Endothelial cell (in vitro differentiated cells): ENCODE data around the gene VPS35. TPM values are rescaled to one million over a fixed set of nuclear protein-coding genes. Genes with fewer than 3 reads are reported as not detected.

Experiments used
- DNase-seq: peaks from one replicate; pipeline ENCODE4 v3.0.0; 2021; ENCODE audit warnings: low spot score
- H3K27ac Mint-ChIP-seq: one replicate; pipeline ENCODE4 v1.8.0; 2021; ENCODE audit warnings: mixed read lengths, inconsistent platforms; ENCODE audit not compliant: unreplicated experiment
- H3K27me3 Mint-ChIP-seq: one replicate; pipeline ENCODE4 v1.8.0; 2021; ENCODE audit warnings: mild to moderate bottlenecking, moderate library complexity, mixed read lengths, inconsistent platforms; ENCODE audit not compliant: unreplicated experiment
- H3K36me3 Mint-ChIP-seq: one replicate; pipeline ENCODE4 v1.8.0; 2021; ENCODE audit warnings: mild to moderate bottlenecking, low read depth, mixed read lengths, inconsistent platforms; ENCODE audit not compliant: unreplicated experiment
- H3K4me1 Mint-ChIP-seq: one replicate; pipeline ENCODE4 v1.8.0; 2021; ENCODE audit warnings: mild to moderate bottlenecking, mixed read lengths, inconsistent platforms; ENCODE audit not compliant: unreplicated experiment
- H3K4me3 Mint-ChIP-seq: one replicate; pipeline ENCODE4 v1.8.0; 2021; ENCODE audit warnings: mild to moderate bottlenecking, mixed read lengths, inconsistent platforms; ENCODE audit not compliant: unreplicated experiment
- H3K9me3 Mint-ChIP-seq: one replicate; pipeline ENCODE4 v1.8.0; 2021; ENCODE audit warnings: mixed read lengths, inconsistent platforms; ENCODE audit not compliant: unreplicated experiment
- CTCF ChIP-seq: fragments of 200-600 bp; sonication (generic); IDR thresholded peaks from one replicate; pipeline ENCODE4 v1.5.0; 2021; ENCODE audit warnings: antibody characterized with exemption; ENCODE audit not compliant: unreplicated experiment
- total RNA-seq: library from RNA; stranded (reverse); fragmentation: NEBNext Ultra II Directional; extraction: Animal tissue kit (Norgen Biotek cat#: 25700); gene quantifications from one replicate; pipeline ENCODE4 v1.2.1, GENCODE V29; 2021; ENCODE audit not compliant: unreplicated experiment

VPS35 gene
- total RNA-seq, 1 donor from 2014 or later: 78.4 TPM

- TF ChIP-seq CTCF: no peak
- no peaks in the 10 kb centered on the region for H3K9me3 Mint-ChIP-seq
- no peak for DNase-seq
- no peaks in the 10 kb centered on the region for H3K4me1 Mint-ChIP-seq
- no peaks in the 10 kb centered on the region for H3K36me3 Mint-ChIP-seq
- H3K27me3 Mint-ChIP-seq: peaks cover 5% of the 10 kb centered on the region
- no peak overlapping the region for H3K27ac Mint-ChIP-seq
- no peak overlapping the region for H3K4me3 Mint-ChIP-seq
Observed at GRCh38 chr16:46731691-46732555, 42.9 kb upstream of the VPS35 start.

GRCh38 chr16:46730801-46731690, 42.1 kb upstream of the VPS35 start:
- no peak overlapping the region for H3K4me3 Mint-ChIP-seq
- no peaks in the 10 kb centered on the region for H3K9me3 Mint-ChIP-seq
- no peaks in the 10 kb centered on the region for H3K36me3 Mint-ChIP-seq
- no peak for DNase-seq
- TF ChIP-seq CTCF: no peak
- H3K4me1 Mint-ChIP-seq: no peaks in the 10 kb centered on the region
- H3K27ac Mint-ChIP-seq: no peak overlapping the region
- H3K27me3 Mint-ChIP-seq: peaks cover 5% of the 10 kb centered on the region

- Mint-ChIP-seq H3K36me3 (no peaks in the 10 kb centered on the region), H3K9me3 (no peaks in the 10 kb centered on the region), H3K27ac (no peak overlapping the region), H3K27me3 (peaks cover 5% of the 10 kb centered on the region), H3K4me1 (no peaks in the 10 kb centered on the region), H3K4me3 (no peak overlapping the region)
- no peak for DNase-seq
- no peak for TF ChIP-seq CTCF
Observed at GRCh38 chr16:46730126-46730525, 41.1 kb upstream of the VPS35 start.

GRCh38 chr16:46729326-46729995, 40.5 kb upstream of the VPS35 start:
- Mint-ChIP-seq H3K27ac (no peak overlapping the region), H3K4me1 (no peaks in the 10 kb centered on the region), H3K36me3 (no peaks in the 10 kb centered on the region), H3K27me3 (peaks cover 5% of the 10 kb centered on the region), H3K4me3 (no peak overlapping the region), H3K9me3 (no peaks in the 10 kb centered on the region)
- DNase-seq: no peak
- TF ChIP-seq CTCF: no peak
